Thyroid gland (tissue), 4 donors: ENCODE results near the gene THAP7.

Source experiments
- POLR2A ChIP-seq, 2 donors: fragments of 450-650 bp; IDR thresholded peaks; one replicate each; pipeline ENCODE4 v1.6.1; 2017; ENCODE audit warnings: antibody characterized with exemption in 2 of 2, mild to moderate bottlenecking in 2 of 2, moderate library complexity in 1 of 2
- TF ChIP-seq, protein P1 (sequence below), 6 experiments: fragments of 200-600 bp in 3 of 6; fragments of 450-650 bp in 3 of 6; sonication (generic) in 3 of 6; IDR thresholded peaks; one replicate each; pipeline ENCODE4 v1.5.1; 2016 to 2019; ENCODE audit warnings: antibody characterized with exemption in 6 of 6, mild to moderate bottlenecking in 2 of 6, inconsistent platforms in 1 of 6, moderate library complexity in 1 of 6

DNA sequence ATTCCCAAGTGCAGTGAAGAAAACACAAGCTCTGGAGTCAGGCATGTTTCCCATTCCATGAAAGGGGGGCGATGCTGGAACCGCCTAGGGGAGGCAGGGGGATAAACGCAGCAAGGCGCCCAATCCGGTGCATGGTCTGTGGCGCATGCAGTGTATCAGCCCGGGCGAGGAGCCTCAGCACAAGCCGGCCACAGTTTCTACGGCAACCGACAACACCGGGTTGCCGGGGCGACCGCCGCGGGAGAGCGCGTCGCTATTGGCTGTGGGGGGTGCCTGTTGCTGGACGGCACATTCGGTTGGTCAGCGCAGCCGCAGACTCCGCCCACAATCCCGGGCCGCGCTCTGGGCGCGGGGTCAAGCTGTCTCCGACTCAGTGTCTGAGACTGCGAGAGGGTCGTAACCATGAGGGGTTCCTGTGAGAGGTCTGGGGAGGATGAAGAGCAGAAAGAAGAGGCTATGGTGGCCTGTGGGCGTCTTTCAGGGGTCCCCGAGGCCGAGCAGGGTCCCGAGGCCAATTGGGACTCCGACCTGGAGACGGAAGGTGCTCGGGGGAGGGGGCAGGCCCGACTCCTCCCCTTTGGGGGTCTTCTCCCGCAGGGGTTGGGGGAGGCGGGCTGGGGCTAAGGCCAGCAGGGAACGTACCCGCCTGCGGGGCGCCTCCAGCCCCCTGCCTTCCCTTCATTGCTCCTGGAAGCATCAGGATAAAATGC is 43.8 kb upstream of the THAP7 start, which contains the start of gene LRRC74B:
- no peak for TF ChIP-seq POLR2A (IDR thresholded peaks at IDR 0.05)
- TF ChIP-seq, protein P1, sequence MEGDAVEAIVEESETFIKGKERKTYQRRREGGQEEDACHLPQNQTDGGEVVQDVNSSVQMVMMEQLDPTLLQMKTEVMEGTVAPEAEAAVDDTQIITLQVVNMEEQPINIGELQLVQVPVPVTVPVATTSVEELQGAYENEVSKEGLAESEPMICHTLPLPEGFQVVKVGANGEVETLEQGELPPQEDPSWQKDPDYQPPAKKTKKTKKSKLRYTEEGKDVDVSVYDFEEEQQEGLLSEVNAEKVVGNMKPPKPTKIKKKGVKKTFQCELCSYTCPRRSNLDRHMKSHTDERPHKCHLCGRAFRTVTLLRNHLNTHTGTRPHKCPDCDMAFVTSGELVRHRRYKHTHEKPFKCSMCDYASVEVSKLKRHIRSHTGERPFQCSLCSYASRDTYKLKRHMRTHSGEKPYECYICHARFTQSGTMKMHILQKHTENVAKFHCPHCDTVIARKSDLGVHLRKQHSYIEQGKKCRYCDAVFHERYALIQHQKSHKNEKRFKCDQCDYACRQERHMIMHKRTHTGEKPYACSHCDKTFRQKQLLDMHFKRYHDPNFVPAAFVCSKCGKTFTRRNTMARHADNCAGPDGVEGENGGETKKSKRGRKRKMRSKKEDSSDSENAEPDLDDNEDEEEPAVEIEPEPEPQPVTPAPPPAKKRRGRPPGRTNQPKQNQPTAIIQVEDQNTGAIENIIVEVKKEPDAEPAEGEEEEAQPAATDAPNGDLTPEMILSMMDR (IDR thresholded peaks at IDR 0.05): no peak
